Measurements from ENCODE around the gene RBM4.

DNA sequence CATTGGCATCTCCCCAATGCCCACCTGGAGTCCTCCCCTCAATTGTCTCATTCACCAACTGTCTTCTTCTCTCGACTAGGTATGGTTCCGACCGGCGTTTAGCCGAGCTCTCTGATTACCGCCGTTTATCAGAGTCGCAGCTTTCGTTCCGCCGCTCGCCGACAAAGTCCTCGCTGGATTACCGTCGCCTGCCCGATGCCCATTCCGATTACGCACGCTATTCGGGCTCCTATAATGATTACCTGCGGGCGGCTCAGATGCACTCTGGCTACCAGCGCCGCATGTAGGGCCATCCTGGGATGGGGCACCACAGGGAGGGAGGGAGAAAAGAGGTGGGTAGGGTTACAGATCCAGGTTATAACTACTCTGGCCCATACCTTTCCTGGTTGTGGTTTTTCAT, 12.1 kb upstream of the RBM4 start:
- TF ChIP-seq, protein P1, sequence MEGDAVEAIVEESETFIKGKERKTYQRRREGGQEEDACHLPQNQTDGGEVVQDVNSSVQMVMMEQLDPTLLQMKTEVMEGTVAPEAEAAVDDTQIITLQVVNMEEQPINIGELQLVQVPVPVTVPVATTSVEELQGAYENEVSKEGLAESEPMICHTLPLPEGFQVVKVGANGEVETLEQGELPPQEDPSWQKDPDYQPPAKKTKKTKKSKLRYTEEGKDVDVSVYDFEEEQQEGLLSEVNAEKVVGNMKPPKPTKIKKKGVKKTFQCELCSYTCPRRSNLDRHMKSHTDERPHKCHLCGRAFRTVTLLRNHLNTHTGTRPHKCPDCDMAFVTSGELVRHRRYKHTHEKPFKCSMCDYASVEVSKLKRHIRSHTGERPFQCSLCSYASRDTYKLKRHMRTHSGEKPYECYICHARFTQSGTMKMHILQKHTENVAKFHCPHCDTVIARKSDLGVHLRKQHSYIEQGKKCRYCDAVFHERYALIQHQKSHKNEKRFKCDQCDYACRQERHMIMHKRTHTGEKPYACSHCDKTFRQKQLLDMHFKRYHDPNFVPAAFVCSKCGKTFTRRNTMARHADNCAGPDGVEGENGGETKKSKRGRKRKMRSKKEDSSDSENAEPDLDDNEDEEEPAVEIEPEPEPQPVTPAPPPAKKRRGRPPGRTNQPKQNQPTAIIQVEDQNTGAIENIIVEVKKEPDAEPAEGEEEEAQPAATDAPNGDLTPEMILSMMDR (IDR thresholded peaks at IDR 0.05 in 2 of 3, conservative IDR thresholded peaks at IDR 0.05 in 1 of 3; ENCODE audit: borderline replicate concordance in 1 of 3, insufficient read depth in 1 of 3, low read depth in 2 of 3, low read length in 2 of 3) = no peak
- TF ChIP-seq YY1 (IDR thresholded peaks at IDR 0.05; ENCODE audit: extremely low read depth, insufficient replicate concordance, low read depth, low read length) (no peak), EZH2 (IDR thresholded peaks at IDR 0.05) (no peak), CBX3 (IDR thresholded peaks at IDR 0.05; ENCODE audit: low read depth) (no peak), POLR2A (IDR thresholded peaks at IDR 0.05; ENCODE audit: borderline replicate concordance, extremely low read depth, insufficient read depth, insufficient read length) (no peak), SP1 (IDR thresholded peaks at IDR 0.05; ENCODE audit: low read depth) (no peak), RAD21 (IDR thresholded peaks at IDR 0.05; ENCODE audit: low read depth) (no peak), TCF7L2 (IDR thresholded peaks at IDR 0.05; ENCODE audit: borderline replicate concordance, extremely low read depth, insufficient read depth, insufficient read length) (no peak), POLR2AphosphoS5 (IDR thresholded peaks at IDR 0.05; ENCODE audit: low read depth, low read length) (no peak), FOSL1 (IDR thresholded peaks at IDR 0.05; ENCODE audit: low read depth) (no peak)
- TF ChIP-seq, protein P2, sequence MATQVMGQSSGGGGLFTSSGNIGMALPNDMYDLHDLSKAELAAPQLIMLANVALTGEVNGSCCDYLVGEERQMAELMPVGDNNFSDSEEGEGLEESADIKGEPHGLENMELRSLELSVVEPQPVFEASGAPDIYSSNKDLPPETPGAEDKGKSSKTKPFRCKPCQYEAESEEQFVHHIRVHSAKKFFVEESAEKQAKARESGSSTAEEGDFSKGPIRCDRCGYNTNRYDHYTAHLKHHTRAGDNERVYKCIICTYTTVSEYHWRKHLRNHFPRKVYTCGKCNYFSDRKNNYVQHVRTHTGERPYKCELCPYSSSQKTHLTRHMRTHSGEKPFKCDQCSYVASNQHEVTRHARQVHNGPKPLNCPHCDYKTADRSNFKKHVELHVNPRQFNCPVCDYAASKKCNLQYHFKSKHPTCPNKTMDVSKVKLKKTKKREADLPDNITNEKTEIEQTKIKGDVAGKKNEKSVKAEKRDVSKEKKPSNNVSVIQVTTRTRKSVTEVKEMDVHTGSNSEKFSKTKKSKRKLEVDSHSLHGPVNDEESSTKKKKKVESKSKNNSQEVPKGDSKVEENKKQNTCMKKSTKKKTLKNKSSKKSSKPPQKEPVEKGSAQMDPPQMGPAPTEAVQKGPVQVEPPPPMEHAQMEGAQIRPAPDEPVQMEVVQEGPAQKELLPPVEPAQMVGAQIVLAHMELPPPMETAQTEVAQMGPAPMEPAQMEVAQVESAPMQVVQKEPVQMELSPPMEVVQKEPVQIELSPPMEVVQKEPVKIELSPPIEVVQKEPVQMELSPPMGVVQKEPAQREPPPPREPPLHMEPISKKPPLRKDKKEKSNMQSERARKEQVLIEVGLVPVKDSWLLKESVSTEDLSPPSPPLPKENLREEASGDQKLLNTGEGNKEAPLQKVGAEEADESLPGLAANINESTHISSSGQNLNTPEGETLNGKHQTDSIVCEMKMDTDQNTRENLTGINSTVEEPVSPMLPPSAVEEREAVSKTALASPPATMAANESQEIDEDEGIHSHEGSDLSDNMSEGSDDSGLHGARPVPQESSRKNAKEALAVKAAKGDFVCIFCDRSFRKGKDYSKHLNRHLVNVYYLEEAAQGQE (IDR thresholded peaks at IDR 0.05; ENCODE audit: low read depth) = no peak
- TF ChIP-seq, protein P3, sequence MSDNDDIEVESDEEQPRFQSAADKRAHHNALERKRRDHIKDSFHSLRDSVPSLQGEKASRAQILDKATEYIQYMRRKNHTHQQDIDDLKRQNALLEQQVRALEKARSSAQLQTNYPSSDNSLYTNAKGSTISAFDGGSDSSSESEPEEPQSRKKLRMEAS (IDR thresholded peaks at IDR 0.05) = no peak
